ENCODE results near the gene DPYSL4. TPM values are rescaled to one million over a fixed set of nuclear protein-coding genes. Genes with fewer than 3 reads are reported as not detected.

Gene DPYSL4
- total RNA-seq, 1 donor from 2014 or later, result 26.1 TPM

DNA sequence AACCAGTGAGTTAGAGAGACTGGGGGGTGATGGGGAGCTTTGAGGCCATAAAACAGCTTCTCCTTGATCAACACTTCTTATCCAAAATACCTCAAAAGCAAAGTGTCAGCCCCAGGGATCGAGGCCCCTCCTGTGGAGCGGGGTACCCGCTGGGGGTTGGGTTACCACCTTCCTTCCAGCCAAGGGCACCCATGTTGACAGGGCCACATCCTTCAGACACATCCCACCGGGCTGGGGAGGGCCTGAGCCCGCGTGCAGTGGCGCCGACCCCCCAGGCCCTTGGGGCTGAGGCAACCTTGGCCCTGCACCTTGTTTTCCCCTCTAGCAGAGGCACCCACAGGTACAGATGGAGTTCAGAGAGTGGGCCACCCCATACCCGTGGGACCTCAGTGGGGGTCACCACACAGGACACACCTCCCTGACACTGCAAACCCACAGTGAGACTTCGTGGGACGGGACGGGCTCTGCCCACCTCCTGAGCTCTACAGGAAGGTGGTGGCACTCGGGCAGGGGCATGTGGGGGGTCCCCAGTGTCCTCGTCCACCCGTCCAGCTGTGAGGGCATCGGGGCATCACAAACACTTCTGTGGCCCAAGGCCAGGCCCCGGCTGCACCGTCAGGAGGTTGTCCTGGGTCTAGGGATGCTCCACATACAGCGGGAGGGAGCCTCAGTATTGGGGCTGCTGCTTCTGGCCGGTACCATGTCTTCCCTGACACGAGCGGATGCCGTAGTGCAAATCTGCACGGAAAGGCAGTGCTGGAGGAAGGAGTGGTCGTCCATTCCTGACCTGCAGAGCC lies 10.7 kb downstream of the DPYSL4 start:
- H4K20me1 ChIP-seq (ENCODE audit: insufficient read depth, low read length), result peaks cover 29% of the 10 kb centered on the region
- no peaks in the 10 kb centered on the region for H3K9me3 Mint-ChIP-seq (ENCODE audit: unreplicated experiment)
- H2AFZ ChIP-seq (ENCODE audit: low read depth, low read length), result no peak overlapping the region
- no peaks in the 10 kb centered on the region for H3K4me1 ChIP-seq (ENCODE audit: insufficient read depth, low read length)
- no peak overlapping the region for H3K27ac ChIP-seq (ENCODE audit: low read depth, low read length)
- H3K4me3 Mint-ChIP-seq (ENCODE audit: unreplicated experiment), result no peak overlapping the region
- no peak overlapping the region for H3K4me2 ChIP-seq (ENCODE audit: low read length)
- H3K27me3 Mint-ChIP-seq (ENCODE audit: low read depth, unreplicated experiment), result peaks cover 6% of the 10 kb centered on the region
- no peaks in the 10 kb centered on the region for H3K27me3 ChIP-seq (ENCODE audit: insufficient read depth, low read length)
- H3K4me1 Mint-ChIP-seq (ENCODE audit: low read depth, unreplicated experiment), result no peaks in the 10 kb centered on the region
- no peaks in the 10 kb centered on the region for H3K9me3 ChIP-seq (ENCODE audit: insufficient read depth, low read depth, low read length)
- H3K9ac ChIP-seq (ENCODE audit: low read length), result no peak overlapping the region
- H3K79me2 ChIP-seq (ENCODE audit: insufficient read depth, low read length), result no peaks in the 10 kb centered on the region
- TF ChIP-seq EZH2 (IDR thresholded peaks at IDR 0.05; ENCODE audit: insufficient read depth, low read length), result no peak
- TF ChIP-seq, protein P1, sequence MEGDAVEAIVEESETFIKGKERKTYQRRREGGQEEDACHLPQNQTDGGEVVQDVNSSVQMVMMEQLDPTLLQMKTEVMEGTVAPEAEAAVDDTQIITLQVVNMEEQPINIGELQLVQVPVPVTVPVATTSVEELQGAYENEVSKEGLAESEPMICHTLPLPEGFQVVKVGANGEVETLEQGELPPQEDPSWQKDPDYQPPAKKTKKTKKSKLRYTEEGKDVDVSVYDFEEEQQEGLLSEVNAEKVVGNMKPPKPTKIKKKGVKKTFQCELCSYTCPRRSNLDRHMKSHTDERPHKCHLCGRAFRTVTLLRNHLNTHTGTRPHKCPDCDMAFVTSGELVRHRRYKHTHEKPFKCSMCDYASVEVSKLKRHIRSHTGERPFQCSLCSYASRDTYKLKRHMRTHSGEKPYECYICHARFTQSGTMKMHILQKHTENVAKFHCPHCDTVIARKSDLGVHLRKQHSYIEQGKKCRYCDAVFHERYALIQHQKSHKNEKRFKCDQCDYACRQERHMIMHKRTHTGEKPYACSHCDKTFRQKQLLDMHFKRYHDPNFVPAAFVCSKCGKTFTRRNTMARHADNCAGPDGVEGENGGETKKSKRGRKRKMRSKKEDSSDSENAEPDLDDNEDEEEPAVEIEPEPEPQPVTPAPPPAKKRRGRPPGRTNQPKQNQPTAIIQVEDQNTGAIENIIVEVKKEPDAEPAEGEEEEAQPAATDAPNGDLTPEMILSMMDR (IDR thresholded peaks at IDR 0.05; ENCODE audit: insufficient read depth, low read depth, low read length), result no peak
- H3K4me3 ChIP-seq (ENCODE audit: insufficient read depth, low read depth, low read length), result no peak overlapping the region
- H3K36me3 ChIP-seq (ENCODE audit: insufficient read depth, low read length), result no peaks in the 10 kb centered on the region
- DNase-seq (ENCODE audit: low read depth) (no peak), FAIRE-seq (no peak)
- H3K36me3 Mint-ChIP-seq (ENCODE audit: low read depth, unreplicated experiment), result peaks cover 12% of the 10 kb centered on the region
- no peak overlapping the region for H3K27ac Mint-ChIP-seq (ENCODE audit: unreplicated experiment)

GRCh38 chr10:132198068-132198370 lies 11.3 kb downstream of the DPYSL4 start:
- Mint-ChIP-seq H3K4me1 (ENCODE audit: low read depth, unreplicated experiment) (no peaks in the 10 kb centered on the region), H3K9me3 (ENCODE audit: unreplicated experiment) (no peaks in the 10 kb centered on the region), H3K27me3 (ENCODE audit: low read depth, unreplicated experiment) (peaks cover 3% of the 10 kb centered on the region), H3K36me3 (ENCODE audit: low read depth, unreplicated experiment) (peaks cover 8% of the 10 kb centered on the region), H3K4me3 (ENCODE audit: unreplicated experiment) (no peak overlapping the region), H3K27ac (ENCODE audit: unreplicated experiment) (no peak overlapping the region)
- no peak overlapping the region for H3K9ac ChIP-seq (ENCODE audit: low read length)
- no peak overlapping the region for H3K4me3 ChIP-seq (ENCODE audit: insufficient read depth, low read depth, low read length)
- no peak overlapping the region for H3K4me2 ChIP-seq (ENCODE audit: low read length)
- DNase-seq (ENCODE audit: low read depth) (no peak), FAIRE-seq (no peak)
- no peaks in the 10 kb centered on the region for H3K27me3 ChIP-seq (ENCODE audit: insufficient read depth, low read length)
- TF ChIP-seq, protein P1 (IDR thresholded peaks at IDR 0.05; ENCODE audit: insufficient read depth, low read depth, low read length), result no peak
- TF ChIP-seq EZH2 (IDR thresholded peaks at IDR 0.05; ENCODE audit: insufficient read depth, low read length), result no peak
- H3K79me2 ChIP-seq (ENCODE audit: insufficient read depth, low read length), result no peaks in the 10 kb centered on the region
- no peaks in the 10 kb centered on the region for H3K4me1 ChIP-seq (ENCODE audit: insufficient read depth, low read length)
- no peaks in the 10 kb centered on the region for H3K36me3 ChIP-seq (ENCODE audit: insufficient read depth, low read length)
- H2AFZ ChIP-seq (ENCODE audit: low read depth, low read length), result no peak overlapping the region
- no peak overlapping the region for H3K27ac ChIP-seq (ENCODE audit: low read depth, low read length)
- no peaks in the 10 kb centered on the region for H3K9me3 ChIP-seq (ENCODE audit: insufficient read depth, low read depth, low read length)
- H4K20me1 ChIP-seq (ENCODE audit: insufficient read depth, low read length), result peaks cover 23% of the 10 kb centered on the region

Measured in astrocyte (in vitro differentiated cells and primary cell).